ENCODE measurements around the gene ING3.

The ING3 gene

GRCh38 chr7:121023683-121024511 is 73.3 kb downstream of the ING3 start:
- no peak for DNase-seq (ENCODE audit: low read depth in 2 of 3, low spot score in 1 of 3)

GRCh38 chr7:121024611-121025010 is 74.0 kb downstream of the ING3 start:
- no peak for DNase-seq (ENCODE audit: low read depth in 2 of 3, low spot score in 1 of 3)

GRCh38 chr7:121026159-121026558 is 75.6 kb downstream of the ING3 start:
- no peak for DNase-seq (ENCODE audit: low read depth in 2 of 3, low spot score in 1 of 3)

- DNase-seq (ENCODE audit: low read depth in 2 of 3, low spot score in 1 of 3), result no peak
Observed at GRCh38 chr7:121026577-121027111, 76.1 kb downstream of the ING3 start.

Data from stimulated activated CD4-positive, alpha-beta T cell treated with anti-CD3 and anti-CD28 coated beads, Interleukin-12 subunit alpha, Interleukin-12 subunit beta, amount 100 ng/mL, for 48 hours (primary cell).